ENCODE data around the gene ZNF670. TPM values are rescaled to one million over a fixed set of nuclear protein-coding genes. Genes with fewer than 3 reads are reported as not detected.
A peak's percentile ranks its signal among the peaks of the same experiment; 100 is the strongest.

Gene ZNF670
- polyA plus RNA-seq, 1 of the 3 experiments (the other 2 are of a cell fraction), result 0.84 TPM

DNA sequence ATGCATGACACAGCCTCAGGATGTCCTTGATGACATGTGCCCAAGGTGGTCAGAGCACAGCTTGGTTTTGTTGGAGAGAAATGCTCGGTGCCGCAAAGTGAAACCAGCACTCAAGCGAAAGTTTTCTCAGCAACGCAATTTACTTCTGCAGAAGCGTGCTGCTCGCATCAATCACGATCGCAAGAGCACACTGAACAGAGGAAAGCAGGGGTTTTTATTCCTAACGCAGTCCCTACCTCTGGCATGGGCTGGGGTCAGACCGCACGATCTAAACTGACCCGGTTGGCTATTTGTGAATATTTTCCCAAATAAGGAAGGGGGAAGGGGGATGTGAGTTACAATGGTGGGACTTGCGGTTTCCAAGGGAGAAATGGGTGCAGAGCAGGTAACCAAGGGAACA lies 26.4 kb upstream of the ZNF670 start:
- peaks cover 26 to 32% of the 10 kb centered on the region in 2 experiments for H3K36me3 ChIP-seq (replicated peaks in 1 of 2; ENCODE audit: control insufficient read depth in 1 of 2, insufficient read depth in 2 of 2, low read length in 1 of 2)
- ChIA-PET CTCF (no interaction called here), POLR2A (interaction anchor here (0.7 kb wide), 1 partner anchor 173 kb away, joined by 3 read pairs; the partner anchor contains the start of gene AHCTF1)
- H3K4me1 ChIP-seq (ENCODE audit: control insufficient read depth in 1 of 2, insufficient read depth in 2 of 2, low read depth in 1 of 2, low read length in 1 of 2), result peaks cover 5 to 8% of the 10 kb centered on the region in 2 experiments; a peak in 3 of 4 replicates
- no peaks in the 10 kb centered on the region for H3K9me2 ChIP-seq
- whole genome bisulfite sequencing (ENCODE audit: low lambda C conversion rate), result 98% methylated on average over 13 of the region's 13 CpGs
- no peak overlapping the region for H3K27ac ChIP-seq (ENCODE audit: low read depth in 2 of 2, low read length in 1 of 2)
- no peak overlapping the region for H3K9ac ChIP-seq
- no peaks in the 10 kb centered on the region for H3K27me3 ChIP-seq (ENCODE audit: insufficient read depth)
- peaks cover 13% of the 10 kb centered on the region; the same call in 1 of the 2 replicates for H3K9me3 ChIP-seq
- H2AFZ ChIP-seq (ENCODE audit: low read depth), result peak overlapping the region; percentile 67
- TF ChIP-seq FOXJ3 (CRISPR knock-in tag; IDR thresholded peaks at IDR 0.05), result no peak
- TF ChIP-seq, protein P1, sequence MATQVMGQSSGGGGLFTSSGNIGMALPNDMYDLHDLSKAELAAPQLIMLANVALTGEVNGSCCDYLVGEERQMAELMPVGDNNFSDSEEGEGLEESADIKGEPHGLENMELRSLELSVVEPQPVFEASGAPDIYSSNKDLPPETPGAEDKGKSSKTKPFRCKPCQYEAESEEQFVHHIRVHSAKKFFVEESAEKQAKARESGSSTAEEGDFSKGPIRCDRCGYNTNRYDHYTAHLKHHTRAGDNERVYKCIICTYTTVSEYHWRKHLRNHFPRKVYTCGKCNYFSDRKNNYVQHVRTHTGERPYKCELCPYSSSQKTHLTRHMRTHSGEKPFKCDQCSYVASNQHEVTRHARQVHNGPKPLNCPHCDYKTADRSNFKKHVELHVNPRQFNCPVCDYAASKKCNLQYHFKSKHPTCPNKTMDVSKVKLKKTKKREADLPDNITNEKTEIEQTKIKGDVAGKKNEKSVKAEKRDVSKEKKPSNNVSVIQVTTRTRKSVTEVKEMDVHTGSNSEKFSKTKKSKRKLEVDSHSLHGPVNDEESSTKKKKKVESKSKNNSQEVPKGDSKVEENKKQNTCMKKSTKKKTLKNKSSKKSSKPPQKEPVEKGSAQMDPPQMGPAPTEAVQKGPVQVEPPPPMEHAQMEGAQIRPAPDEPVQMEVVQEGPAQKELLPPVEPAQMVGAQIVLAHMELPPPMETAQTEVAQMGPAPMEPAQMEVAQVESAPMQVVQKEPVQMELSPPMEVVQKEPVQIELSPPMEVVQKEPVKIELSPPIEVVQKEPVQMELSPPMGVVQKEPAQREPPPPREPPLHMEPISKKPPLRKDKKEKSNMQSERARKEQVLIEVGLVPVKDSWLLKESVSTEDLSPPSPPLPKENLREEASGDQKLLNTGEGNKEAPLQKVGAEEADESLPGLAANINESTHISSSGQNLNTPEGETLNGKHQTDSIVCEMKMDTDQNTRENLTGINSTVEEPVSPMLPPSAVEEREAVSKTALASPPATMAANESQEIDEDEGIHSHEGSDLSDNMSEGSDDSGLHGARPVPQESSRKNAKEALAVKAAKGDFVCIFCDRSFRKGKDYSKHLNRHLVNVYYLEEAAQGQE (IDR thresholded peaks at IDR 0.05; ENCODE audit: low read depth, low read length), result no peak
- no peaks in the 10 kb centered on the region for H4K20me1 ChIP-seq (ENCODE audit: insufficient read depth)
- H3K79me2 ChIP-seq (ENCODE audit: insufficient read depth), result peaks cover 40% of the 10 kb centered on the region
- H3K4me3 ChIP-seq (ENCODE audit: low read depth in 2 of 2, low read length in 1 of 2), result no peak overlapping the region; a peak in 1 of 4 replicates
- no peak for DNase-seq
- H3F3A ChIP-seq (replicated peaks; ENCODE audit: insufficient read depth), result peaks cover 8% of the 10 kb centered on the region
- no peak overlapping the region for H3K4me2 ChIP-seq

DNA sequence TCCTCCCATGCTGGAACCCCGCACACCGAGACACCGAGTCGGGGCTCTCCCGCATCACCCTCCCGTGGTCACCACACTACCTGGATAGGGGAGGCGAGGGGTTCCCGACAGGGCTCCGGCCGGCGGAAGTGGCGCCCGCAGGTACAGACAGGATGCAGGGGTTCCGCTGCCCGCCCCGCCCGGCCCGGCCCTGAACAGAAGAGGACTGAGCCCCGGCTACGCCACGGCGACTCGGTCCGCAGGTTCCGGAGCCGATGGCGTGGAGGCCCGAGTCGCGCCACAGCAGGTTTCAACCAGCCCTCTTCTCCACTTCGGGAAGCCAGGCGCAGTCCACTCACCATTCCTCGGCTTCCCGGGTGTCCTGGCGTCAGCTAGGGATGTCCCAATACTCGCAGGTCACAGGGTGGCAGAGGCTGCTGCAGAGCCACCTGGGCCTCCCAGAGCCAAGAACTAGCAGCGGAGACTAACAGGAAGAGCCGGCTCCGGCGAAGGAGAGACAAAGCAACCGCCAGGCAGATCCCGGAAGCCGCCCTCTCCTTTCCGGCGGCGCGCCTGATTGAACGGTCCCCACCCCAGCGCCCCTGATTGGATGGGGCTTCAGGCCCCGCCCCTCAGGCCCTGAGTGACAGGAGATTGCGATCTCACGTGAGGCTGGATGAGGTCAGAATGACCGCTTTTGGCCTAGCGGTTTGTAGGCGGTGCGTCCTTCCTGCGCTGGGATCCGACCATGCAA lies 25.4 kb upstream of the ZNF670 start, which contains the start of gene ZNF669:
Gene ZNF669, minus strand, starts transcription at position 498 of the 733 bp plus-strand sequence. Its CDS starts 157 bp downstream, at position 341.
- Histone ChIP-seq H3K27ac (ENCODE audit: low read depth in 2 of 2, low read length in 1 of 2) (peak within 1 kb of the TSS; percentile 83 to 97), H3K4me1 (ENCODE audit: control insufficient read depth in 1 of 2, insufficient read depth in 2 of 2, low read depth in 1 of 2, low read length in 1 of 2) (peaks cover 5 to 8% of the 10 kb centered on the region in 2 experiments; a peak in 3 of 4 replicates), H4K20me1 (ENCODE audit: insufficient read depth) (no peaks in the 10 kb centered on the region), H3K4me2 (peak within 1 kb of the TSS; percentile 89), H3K79me2 (ENCODE audit: insufficient read depth) (peaks cover 47% of the 10 kb centered on the region), H3K9me2 (no peaks in the 10 kb centered on the region), H2AFZ (ENCODE audit: low read depth) (peak within 1 kb of the TSS; percentile 87), H3K9me3 (peaks cover 13% of the 10 kb centered on the region; the same call in 1 of the 2 replicates), H3F3A (replicated peaks; ENCODE audit: insufficient read depth) (peaks cover 8% of the 10 kb centered on the region), H3K27me3 (ENCODE audit: insufficient read depth) (no peaks in the 10 kb centered on the region), H3K4me3 (ENCODE audit: low read depth in 2 of 2, low read length in 1 of 2) (peak within 1 kb of the TSS; percentile 91 to 100), H3K9ac (peak within 1 kb of the TSS; percentile 94), H3K36me3 (replicated peaks in 1 of 2; ENCODE audit: control insufficient read depth in 1 of 2, insufficient read depth in 2 of 2, low read length in 1 of 2) (peaks cover 27 to 41% of the 10 kb centered on the region in 2 experiments)
- WGBS (ENCODE audit: low lambda C conversion rate), result 3% methylated on average over 27 of the region's 58 CpGs
- peak; percentile 96 for DNase-seq
- POLR2A ChIA-PET, result interaction anchor here (0.7 kb wide), 1 partner anchor 172 kb away, joined by 3 read pairs; the partner anchor contains the start of gene AHCTF1
- CTCF ChIA-PET, result interaction anchor here (0.6 to 1.0 kb wide), 2 partner anchors 15 to 189 kb away, joined by 3 read pairs; no protein-coding TSS in a partner anchor
- peak; percentile 9; the same call in 1 of the 2 replicates for TF ChIP-seq FOSL2 (IDR thresholded peaks at IDR 0.05; ENCODE audit: borderline replicate concordance, low read depth)
- peak; percentile 12; the same call in 1 of the 2 replicates for TF ChIP-seq JUND (IDR thresholded peaks at IDR 0.05)
- TF ChIP-seq TAF1 (IDR thresholded peaks at IDR 0.05; ENCODE audit: borderline replicate concordance, low read depth, low read length), result peak; percentile 96
- no peak for TF ChIP-seq NFIC (IDR thresholded peaks at IDR 0.05; ENCODE audit: borderline replicate concordance)
- TF ChIP-seq, protein P2, sequence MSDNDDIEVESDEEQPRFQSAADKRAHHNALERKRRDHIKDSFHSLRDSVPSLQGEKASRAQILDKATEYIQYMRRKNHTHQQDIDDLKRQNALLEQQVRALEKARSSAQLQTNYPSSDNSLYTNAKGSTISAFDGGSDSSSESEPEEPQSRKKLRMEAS (IDR thresholded peaks at IDR 0.05; ENCODE audit: low read depth), result peak; percentile 28; the same call in 1 of the 2 replicates
- TF ChIP-seq SIN3A (IDR thresholded peaks at IDR 0.05; ENCODE audit: borderline replicate concordance, low read depth, low read length), result peak; percentile 77
- no peak for TF ChIP-seq EP300 (IDR thresholded peaks at IDR 0.05; ENCODE audit: borderline replicate concordance in 1 of 2, low read depth in 1 of 2, low read length in 1 of 2)
- TF ChIP-seq, protein P3, sequence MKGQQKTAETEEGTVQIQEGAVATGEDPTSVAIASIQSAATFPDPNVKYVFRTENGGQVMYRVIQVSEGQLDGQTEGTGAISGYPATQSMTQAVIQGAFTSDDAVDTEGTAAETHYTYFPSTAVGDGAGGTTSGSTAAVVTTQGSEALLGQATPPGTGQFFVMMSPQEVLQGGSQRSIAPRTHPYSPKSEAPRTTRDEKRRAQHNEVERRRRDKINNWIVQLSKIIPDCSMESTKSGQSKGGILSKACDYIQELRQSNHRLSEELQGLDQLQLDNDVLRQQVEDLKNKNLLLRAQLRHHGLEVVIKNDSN (IDR thresholded peaks at IDR 0.05; ENCODE audit: borderline replicate concordance, low read depth), result peak; percentile 86
- peak; percentile 83 for TF ChIP-seq ELF1 (IDR thresholded peaks at IDR 0.05)
- TF ChIP-seq, protein P4, sequence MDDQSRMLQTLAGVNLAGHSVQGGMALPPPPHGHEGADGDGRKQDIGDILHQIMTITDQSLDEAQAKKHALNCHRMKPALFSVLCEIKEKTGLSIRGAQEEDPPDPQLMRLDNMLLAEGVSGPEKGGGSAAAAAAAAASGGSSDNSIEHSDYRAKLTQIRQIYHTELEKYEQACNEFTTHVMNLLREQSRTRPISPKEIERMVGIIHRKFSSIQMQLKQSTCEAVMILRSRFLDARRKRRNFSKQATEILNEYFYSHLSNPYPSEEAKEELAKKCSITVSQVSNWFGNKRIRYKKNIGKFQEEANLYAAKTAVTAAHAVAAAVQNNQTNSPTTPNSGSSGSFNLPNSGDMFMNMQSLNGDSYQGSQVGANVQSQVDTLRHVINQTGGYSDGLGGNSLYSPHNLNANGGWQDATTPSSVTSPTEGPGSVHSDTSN (IDR thresholded peaks at IDR 0.05), result peak; percentile 98
- peak; percentile 97 for TF ChIP-seq GATA2 (CRISPR knock-in tag; IDR thresholded peaks at IDR 0.05)
- TF ChIP-seq, protein P5, sequence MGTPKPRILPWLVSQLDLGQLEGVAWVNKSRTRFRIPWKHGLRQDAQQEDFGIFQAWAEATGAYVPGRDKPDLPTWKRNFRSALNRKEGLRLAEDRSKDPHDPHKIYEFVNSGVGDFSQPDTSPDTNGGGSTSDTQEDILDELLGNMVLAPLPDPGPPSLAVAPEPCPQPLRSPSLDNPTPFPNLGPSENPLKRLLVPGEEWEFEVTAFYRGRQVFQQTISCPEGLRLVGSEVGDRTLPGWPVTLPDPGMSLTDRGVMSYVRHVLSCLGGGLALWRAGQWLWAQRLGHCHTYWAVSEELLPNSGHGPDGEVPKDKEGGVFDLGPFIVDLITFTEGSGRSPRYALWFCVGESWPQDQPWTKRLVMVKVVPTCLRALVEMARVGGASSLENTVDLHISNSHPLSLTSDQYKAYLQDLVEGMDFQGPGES (IDR thresholded peaks at IDR 0.05; ENCODE audit: low read depth, low read length), result peak; percentile 39
- TF ChIP-seq TCF12 (IDR thresholded peaks at IDR 0.05), result no peak; the same call in 1 of the 2 replicates
- peak; percentile 87 for TF ChIP-seq GABPA (IDR thresholded peaks at IDR 0.05; ENCODE audit: low read depth)
- TF ChIP-seq CHD2 (IDR thresholded peaks at IDR 0.05; ENCODE audit: low read length, partially characterized antibody), result peak; percentile 83
- no peak for TF ChIP-seq RCOR1 (IDR thresholded peaks at IDR 0.05; ENCODE audit: low read length)
- peak; percentile 98 for TF ChIP-seq POLR2AphosphoS5 (IDR thresholded peaks at IDR 0.05; ENCODE audit: low read depth, low read length)

Data from SK-N-SH (cell line).